ENCODE measurements around the gene THOC6.

THOC6 gene

DNA sequence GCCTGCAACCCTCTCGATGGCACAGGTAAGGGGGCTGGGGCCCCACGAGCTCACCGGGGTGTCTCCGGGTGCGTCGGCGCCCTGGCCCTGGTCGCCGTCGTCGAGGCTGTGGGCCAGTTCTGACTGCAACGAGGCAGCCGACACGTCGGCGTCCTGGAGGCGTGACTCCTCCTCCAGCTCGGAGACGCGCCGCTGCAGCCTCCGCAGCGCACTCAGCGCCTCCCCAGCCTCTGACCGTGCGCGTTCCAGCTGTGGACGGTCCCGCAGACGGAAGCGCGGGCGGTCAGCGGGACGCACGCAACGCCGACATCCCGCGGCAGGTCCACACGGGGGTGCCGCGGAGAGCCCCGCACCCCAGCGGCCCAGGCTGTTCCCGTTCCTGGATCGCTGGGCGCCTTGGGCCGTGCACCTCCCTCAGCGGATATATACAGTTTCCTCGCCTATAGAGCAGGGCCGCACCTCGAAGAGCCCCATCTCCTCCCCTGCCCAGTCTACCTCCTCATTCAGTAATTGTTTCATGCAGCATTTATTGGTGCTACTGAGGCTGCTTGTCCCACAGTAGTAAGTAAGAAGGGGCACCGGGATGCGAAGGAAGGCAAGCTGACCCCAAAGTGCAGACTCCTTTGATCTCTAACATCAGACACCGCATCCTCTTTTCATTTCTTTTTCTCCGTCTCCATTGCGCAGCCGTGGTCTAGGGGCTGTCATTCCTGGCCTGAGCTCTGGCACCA, 5.8 kb downstream of the THOC6 start:
- TF ChIP-seq, protein P1, sequence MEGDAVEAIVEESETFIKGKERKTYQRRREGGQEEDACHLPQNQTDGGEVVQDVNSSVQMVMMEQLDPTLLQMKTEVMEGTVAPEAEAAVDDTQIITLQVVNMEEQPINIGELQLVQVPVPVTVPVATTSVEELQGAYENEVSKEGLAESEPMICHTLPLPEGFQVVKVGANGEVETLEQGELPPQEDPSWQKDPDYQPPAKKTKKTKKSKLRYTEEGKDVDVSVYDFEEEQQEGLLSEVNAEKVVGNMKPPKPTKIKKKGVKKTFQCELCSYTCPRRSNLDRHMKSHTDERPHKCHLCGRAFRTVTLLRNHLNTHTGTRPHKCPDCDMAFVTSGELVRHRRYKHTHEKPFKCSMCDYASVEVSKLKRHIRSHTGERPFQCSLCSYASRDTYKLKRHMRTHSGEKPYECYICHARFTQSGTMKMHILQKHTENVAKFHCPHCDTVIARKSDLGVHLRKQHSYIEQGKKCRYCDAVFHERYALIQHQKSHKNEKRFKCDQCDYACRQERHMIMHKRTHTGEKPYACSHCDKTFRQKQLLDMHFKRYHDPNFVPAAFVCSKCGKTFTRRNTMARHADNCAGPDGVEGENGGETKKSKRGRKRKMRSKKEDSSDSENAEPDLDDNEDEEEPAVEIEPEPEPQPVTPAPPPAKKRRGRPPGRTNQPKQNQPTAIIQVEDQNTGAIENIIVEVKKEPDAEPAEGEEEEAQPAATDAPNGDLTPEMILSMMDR (IDR thresholded peaks at IDR 0.05; ENCODE audit: low read depth, low read length, missing control alignments) = no peak
- H3K4me3 ChIP-seq (ENCODE audit: low read depth, low read length) = no peak overlapping the region
- in situ Hi-C loops (cut with HindIII; ENCODE audit: low sequenced_read_pairs) = no loop called here
- DNase-seq (ENCODE audit: low read depth) = no peak

DNA sequence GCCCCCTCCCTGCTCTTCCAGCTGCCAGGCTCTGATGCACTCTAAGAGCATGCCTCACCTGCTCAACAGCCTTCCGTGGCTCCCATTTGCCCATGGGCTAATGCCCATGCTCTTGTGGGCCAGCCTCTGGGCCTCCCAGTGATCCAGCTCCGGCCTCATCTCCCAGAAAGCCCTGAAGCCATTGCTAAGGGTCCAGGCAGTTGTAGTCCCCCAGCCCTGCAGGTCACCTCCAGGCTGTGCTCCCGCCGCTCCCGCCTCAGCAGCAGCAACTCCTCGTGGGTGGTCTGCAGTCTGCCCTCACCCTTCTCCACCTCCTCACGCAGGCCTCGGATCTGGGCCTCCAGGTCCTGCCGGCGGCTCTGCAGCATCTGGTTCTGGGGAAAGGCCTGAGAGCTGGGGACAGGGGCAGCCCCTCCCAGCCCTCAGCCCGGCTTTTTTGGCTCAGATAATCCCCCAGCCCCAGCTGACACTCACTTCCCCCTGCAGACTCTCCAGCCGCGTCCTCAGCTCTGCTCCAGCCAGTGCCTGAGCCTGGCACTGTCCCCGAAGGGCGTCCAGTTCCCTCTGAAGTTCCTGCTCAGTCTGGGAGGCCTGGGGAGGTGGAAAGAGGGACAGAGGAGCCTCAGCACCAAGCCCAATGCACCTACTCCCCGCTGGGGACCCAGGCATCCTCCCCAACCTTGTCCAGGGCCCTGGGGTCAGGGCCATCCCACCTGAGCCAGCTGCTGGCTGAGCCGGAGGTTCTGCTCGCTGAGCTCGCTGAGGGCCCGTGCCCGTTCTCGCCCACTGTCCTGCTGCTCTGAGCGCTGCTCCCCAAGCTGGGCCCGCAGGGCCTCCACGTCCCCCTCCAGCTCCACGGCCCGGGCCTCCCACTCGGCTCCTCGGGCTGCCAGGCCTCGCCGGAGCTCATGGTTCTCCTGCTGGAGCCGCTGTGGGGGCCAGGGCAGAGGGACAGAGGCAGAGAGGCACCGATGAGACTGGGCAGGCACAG, 6.7 kb downstream of the THOC6 start:
- in situ Hi-C loops (cut with HindIII; ENCODE audit: low sequenced_read_pairs) = no loop called here
- no peak overlapping the region for H3K4me3 ChIP-seq (ENCODE audit: low read depth, low read length)
- TF ChIP-seq, protein P1 (IDR thresholded peaks at IDR 0.05; ENCODE audit: low read depth, low read length, missing control alignments) = no peak
- DNase-seq (ENCODE audit: low read depth) = no peak

DNA sequence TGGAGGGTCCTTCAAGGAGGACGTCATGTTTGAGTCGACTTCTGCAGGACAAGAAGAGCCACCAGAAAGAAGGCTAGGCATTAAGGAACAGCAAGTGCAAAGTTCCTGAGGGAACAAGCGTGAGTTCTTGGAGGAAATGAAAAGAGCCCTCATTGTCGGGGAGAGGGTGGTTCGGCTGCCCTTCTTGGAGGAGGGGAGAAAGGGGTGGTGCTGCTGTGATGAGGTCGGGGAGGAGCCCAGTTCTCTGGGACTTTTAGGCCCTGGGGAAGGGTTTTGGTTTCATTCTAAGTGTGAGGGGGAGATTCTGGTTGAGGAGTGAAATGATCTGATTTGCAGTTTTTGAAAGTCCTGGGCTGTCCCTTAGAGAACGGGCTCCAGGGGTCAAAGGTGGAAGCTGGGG, 8.8 kb downstream of the THOC6 start:
- DNase-seq (ENCODE audit: low read depth) = no peak
- in situ Hi-C loops (cut with HindIII; ENCODE audit: low sequenced_read_pairs) = no loop called here
- H3K4me3 ChIP-seq (ENCODE audit: low read depth, low read length) = no peak overlapping the region
- TF ChIP-seq, protein P1 (IDR thresholded peaks at IDR 0.05; ENCODE audit: low read depth, low read length, missing control alignments) = no peak

DNA sequence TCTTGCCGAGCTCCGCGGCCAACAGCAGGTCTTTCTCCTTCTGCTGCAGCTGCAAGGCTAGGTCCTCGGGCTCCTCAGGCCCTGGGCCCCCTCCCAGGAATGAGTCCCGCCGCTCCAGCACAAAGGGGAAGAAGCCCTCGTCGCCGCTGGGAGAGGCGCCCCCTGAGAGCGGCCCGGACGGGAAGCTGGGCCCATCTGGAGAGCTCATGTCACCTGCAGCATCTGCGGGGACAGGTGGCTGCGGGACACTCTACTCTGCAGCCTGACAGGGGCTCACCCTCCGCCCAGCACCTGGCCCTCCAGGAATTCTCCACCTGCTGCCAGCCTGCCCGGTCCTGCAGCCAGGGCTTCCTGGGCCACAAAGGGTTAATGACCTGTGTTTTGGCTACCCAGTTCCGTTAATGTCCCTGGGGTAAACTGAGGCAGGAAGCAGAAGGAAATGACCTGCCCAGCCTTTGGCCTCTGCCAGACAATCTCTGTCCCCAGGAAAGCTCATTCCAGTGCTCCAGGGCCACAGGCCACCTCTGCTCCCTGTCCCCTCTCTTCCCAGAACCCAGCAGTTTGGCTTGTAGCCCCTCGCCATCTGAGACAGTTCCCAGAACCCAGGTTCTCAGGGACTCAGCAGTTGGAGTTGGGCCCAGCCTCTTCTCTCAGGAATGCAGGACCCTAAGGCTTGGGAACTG, 11.6 kb downstream of the THOC6 start:
- TF ChIP-seq, protein P1 (IDR thresholded peaks at IDR 0.05; ENCODE audit: low read depth, low read length, missing control alignments) = no peak
- DNase-seq (ENCODE audit: low read depth) = no peak
- in situ Hi-C loops (cut with HindIII; ENCODE audit: low sequenced_read_pairs) = no loop called here
- H3K4me3 ChIP-seq (ENCODE audit: low read depth, low read length) = no peak overlapping the region

DNA sequence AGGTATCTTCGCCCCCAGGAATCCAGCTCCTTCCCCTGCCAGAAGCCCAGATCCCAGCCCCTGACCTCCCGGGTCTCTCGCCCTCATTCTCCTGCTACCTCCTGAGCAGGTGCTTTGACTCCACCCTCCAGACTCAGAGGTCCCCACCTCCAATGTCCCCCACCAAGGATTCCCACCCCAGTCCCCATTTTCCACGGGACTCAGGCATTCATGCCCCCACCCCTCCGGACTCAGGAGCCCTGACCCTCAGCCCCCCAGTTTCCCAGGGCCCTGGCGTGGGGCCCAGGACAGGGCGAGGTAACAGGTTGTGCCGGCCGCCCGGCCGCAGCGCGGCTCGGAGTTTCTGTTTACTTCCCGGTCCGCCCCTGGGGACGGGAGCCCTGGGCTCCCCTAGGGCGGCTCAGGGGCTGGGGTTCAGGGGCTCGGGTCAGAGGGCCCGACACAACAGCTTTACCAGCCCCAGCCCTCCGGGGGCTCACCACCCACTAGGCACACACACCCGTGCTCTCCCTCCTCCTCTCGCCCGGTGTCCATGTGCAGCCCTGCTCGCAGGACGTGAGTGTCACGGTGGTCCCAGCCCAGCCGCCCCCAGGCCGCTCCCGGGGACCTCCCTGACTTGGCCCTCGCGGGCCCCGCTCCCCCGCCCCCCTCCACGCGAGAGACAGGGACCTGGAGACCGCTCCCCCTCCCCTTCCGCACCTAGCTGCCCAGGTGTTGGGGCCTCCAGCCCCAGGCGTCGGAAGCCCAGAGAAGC, 12.3 kb downstream of the THOC6 start:
- TF ChIP-seq, protein P1 (IDR thresholded peaks at IDR 0.05; ENCODE audit: low read depth, low read length, missing control alignments) = no peak
- DNase-seq (ENCODE audit: low read depth) = no peak
- in situ Hi-C loops (cut with HindIII; ENCODE audit: low sequenced_read_pairs) = no loop called here
- no peak overlapping the region for H3K4me3 ChIP-seq (ENCODE audit: low read depth, low read length)

Measured in astrocyte of the cerebellum (primary cell).